ENCODE data around the gene CNEP1R1.

GRCh38 chr16:49980166-49980565 is 44.9 kb upstream of the CNEP1R1 start:
- TF ChIP-seq, protein P1, sequence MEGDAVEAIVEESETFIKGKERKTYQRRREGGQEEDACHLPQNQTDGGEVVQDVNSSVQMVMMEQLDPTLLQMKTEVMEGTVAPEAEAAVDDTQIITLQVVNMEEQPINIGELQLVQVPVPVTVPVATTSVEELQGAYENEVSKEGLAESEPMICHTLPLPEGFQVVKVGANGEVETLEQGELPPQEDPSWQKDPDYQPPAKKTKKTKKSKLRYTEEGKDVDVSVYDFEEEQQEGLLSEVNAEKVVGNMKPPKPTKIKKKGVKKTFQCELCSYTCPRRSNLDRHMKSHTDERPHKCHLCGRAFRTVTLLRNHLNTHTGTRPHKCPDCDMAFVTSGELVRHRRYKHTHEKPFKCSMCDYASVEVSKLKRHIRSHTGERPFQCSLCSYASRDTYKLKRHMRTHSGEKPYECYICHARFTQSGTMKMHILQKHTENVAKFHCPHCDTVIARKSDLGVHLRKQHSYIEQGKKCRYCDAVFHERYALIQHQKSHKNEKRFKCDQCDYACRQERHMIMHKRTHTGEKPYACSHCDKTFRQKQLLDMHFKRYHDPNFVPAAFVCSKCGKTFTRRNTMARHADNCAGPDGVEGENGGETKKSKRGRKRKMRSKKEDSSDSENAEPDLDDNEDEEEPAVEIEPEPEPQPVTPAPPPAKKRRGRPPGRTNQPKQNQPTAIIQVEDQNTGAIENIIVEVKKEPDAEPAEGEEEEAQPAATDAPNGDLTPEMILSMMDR (IDR thresholded peaks at IDR 0.05) = no peak
- TF ChIP-seq MAFK (IDR thresholded peaks at IDR 0.05; ENCODE audit: partially characterized antibody) (no peak), CEBPB (IDR thresholded peaks at IDR 0.05) (no peak), SMC3 (IDR thresholded peaks at IDR 0.05) (no peak)
